B cell (primary cell): ENCODE measurements around the gene SFMBT1. TPM values are rescaled to one million over a fixed set of nuclear protein-coding genes. Genes with fewer than 3 reads are reported as not detected.

Experiments
- ATAC-seq: fragments of 200-7000 bp; cut with Tn5 transposase; one replicate; pipeline ENCODE4 v1.10.0; 2021; ENCODE audit warnings: low read depth, mild to moderate bottlenecking, moderate number of reproducible peaks, moderate library complexity
- CTCF ChIA-PET: fragments of 350-600 bp; sonication (Branson Sonifier 250); formaldehyde crosslinking; loops from one replicate; lab custom pipeline; 2021; ENCODE audit warnings: antibody characterized with exemption, inconsistent platforms; lab: Charles Lee
- POLR2A ChIA-PET: fragments of 350-600 bp; sonication (Branson Sonifier 250); formaldehyde crosslinking; loops from one replicate; lab custom pipeline; 2021; ENCODE audit warnings: antibody characterized with exemption; lab: Charles Lee
- DNase-seq: peaks from one replicate; pipeline ENCODE4 v3.0.0; 2013
- H2AFZ ChIP-seq: 2 replicates; pipeline ENCODE4 v1.6.1; 2012; ENCODE audit warnings: mild to moderate bottlenecking, low read depth, low read length; ENCODE audit not compliant: insufficient read depth, poor library complexity, severe bottlenecking
- H3K27ac ChIP-seq, 2 donors: 1 replicate in 1 of 2; 2 replicates in 1 of 2; pipeline ENCODE4 v1.5.1; 2012 to 2013; ENCODE audit warnings: low read length in 2 of 2, mild to moderate bottlenecking in 2 of 2, moderate library complexity in 1 of 2
- H3K27me3 ChIP-seq, 4 experiments: fragments of 200-600 bp in 1 of 4; sonication (generic) in 1 of 4; replicated peaks in 1 of 4; 1 replicate in 2 of 4; 2 replicates in 2 of 4; pipeline versions ENCODE4 v1.6.1 to v1.7.0; 2013 to 2016; ENCODE audit warnings: low read length in 3 of 4, mild to moderate bottlenecking in 2 of 4, mixed read lengths in 1 of 4, moderate library complexity in 1 of 4; ENCODE audit not compliant: insufficient read depth in 4 of 4, control insufficient read depth in 3 of 4; ENCODE audit errors: control extremely low read depth in 1 of 4
- H3K36me3 ChIP-seq, 2 experiments: replicated peaks in 1 of 2; 1 replicate in 1 of 2; 2 replicates in 1 of 2; pipeline versions ENCODE4 v1.6.1 to v1.7.1; 2013; ENCODE audit warnings: low read length in 1 of 2; ENCODE audit not compliant: insufficient read depth in 2 of 2, control insufficient read depth in 1 of 2; ENCODE audit errors: control extremely low read depth in 1 of 2, extremely low read depth in 1 of 2
- H3K4me1 ChIP-seq, 2 donors: fragments of 200-600 bp in 1 of 2; sonication (generic) in 1 of 2; 1 replicate in 1 of 2; 2 replicates in 1 of 2; pipeline versions ENCODE4 v1.5.1 to v1.6.1; 2013 to 2017; ENCODE audit warnings: low read length in 2 of 2; ENCODE audit not compliant: control insufficient read depth in 2 of 2, insufficient read depth in 2 of 2
- H3K4me2 ChIP-seq: replicated peaks from 2 replicates; pipeline ENCODE3; 2012; ENCODE audit warnings: mild to moderate bottlenecking, low read depth, low read length; ENCODE audit not compliant: poor library complexity, severe bottlenecking
- H3K4me3 ChIP-seq, 5 experiments: fragments of 200-600 bp in 1 of 5; sonication (generic) in 1 of 5; 1 replicate in 3 of 5; 2 replicates in 2 of 5; pipeline versions ENCODE4 v1.5.1 to v1.7.0; 2011 to 2016; ENCODE audit warnings: low read length in 4 of 5, mild to moderate bottlenecking in 4 of 5, low read depth in 2 of 5, control low read depth in 1 of 5, moderate library complexity in 1 of 5; ENCODE audit not compliant: insufficient read depth in 1 of 5; ENCODE audit errors: control extremely low read depth in 1 of 5, extremely low read depth in 1 of 5
- H3K79me2 ChIP-seq: fragments of 200-600 bp; sonication (generic); one replicate; pipeline ENCODE4 v1.6.0; 2016; ENCODE audit warnings: low read length; ENCODE audit not compliant: control insufficient read depth, insufficient read depth
- H3K9ac ChIP-seq: fragments of 200-600 bp; sonication (generic); 2 replicates; pipeline ENCODE4 v1.6.1; 2017; ENCODE audit warnings: mild to moderate bottlenecking, low read length, moderate library complexity
- H3K9me3 ChIP-seq, 3 donors: one replicate each; pipeline versions ENCODE4 v1.6.1 to v1.7.1; 2013; ENCODE audit warnings: low read length in 2 of 3; ENCODE audit not compliant: control insufficient read depth in 2 of 3, insufficient read depth in 1 of 3; ENCODE audit errors: control extremely low read depth in 1 of 3
- H4K20me1 ChIP-seq: 2 replicates; pipeline ENCODE4 v1.6.0; 2012; ENCODE audit warnings: mild to moderate bottlenecking, low read length; ENCODE audit not compliant: insufficient read depth, control insufficient read depth, poor library complexity, severe bottlenecking
- H3K27ac Mint-ChIP-seq: one replicate; pipeline ENCODE4 v1.8.0; 2021; ENCODE audit warnings: mixed read lengths
- H3K27me3 Mint-ChIP-seq: one replicate; pipeline ENCODE4 v1.8.0; 2021; ENCODE audit warnings: mixed read lengths
- H3K4me1 Mint-ChIP-seq: one replicate; pipeline ENCODE4 v1.8.0; 2021; ENCODE audit warnings: mixed read lengths
- H3K4me3 Mint-ChIP-seq: one replicate; pipeline ENCODE4 v1.8.0; 2021; ENCODE audit warnings: mixed read lengths
- H3K9me3 Mint-ChIP-seq: one replicate; pipeline ENCODE4 v1.8.0; 2022; ENCODE audit warnings: mixed read lengths; ENCODE audit not compliant: insufficient read depth
- EZH2 ChIP-seq: IDR thresholded peaks from 2 replicates; pipeline ENCODE4 v1.6.1; 2012; ENCODE audit warnings: borderline replicate concordance, low read depth, mild to moderate bottlenecking, moderate library complexity, low read length; ENCODE audit not compliant: insufficient read depth, poor library complexity, severe bottlenecking
- WGBS: methylation state at CpG from one replicate; pipeline ENCODE4 v1.1.5; 2013; ENCODE audit warnings: missing lambda C conversion rate; ENCODE audit not compliant: insufficient coverage; 5-methylcytosine and 5-hydroxymethylcytosine counted together
- intact Hi-C: fragments of 100-400 bp; cut with micrococcal nuclease; formaldehyde crosslinking; loops from one replicate; pipeline ENCODE4 v1.10.0; 2022
- polyA plus RNA-seq: library from polyadenylated mRNA; depleted of rRNA; stranded (reverse); fragments of >200 nt; gene quantifications from 2 replicates; pipeline ENCODE4 v1.2.3, GENCODE V29; 2012
- total RNA-seq, 2 donors: library from RNA; stranded (reverse); fragments of 120-200 nt in 1 of 2; gene quantifications; 1 replicate in 1 of 2; 2 replicates in 1 of 2; pipeline versions ENCODE4 v1.2.3 to v1.2.4, GENCODE V29; 2013 to 2022
- TF ChIP-seq, protein P1 (sequence below): fragments of 200-600 bp; IDR thresholded peaks from one replicate; pipeline ENCODE4 v1.8.0; 2022; ENCODE audit warnings: antibody characterized with exemption, mild to moderate bottlenecking

The SFMBT1 gene
- total and polyA plus RNA-seq, 2 donors (not counting 1 experiment from before 2014, with no cell fraction given): 9.9 to 55.8 TPM

DNA sequence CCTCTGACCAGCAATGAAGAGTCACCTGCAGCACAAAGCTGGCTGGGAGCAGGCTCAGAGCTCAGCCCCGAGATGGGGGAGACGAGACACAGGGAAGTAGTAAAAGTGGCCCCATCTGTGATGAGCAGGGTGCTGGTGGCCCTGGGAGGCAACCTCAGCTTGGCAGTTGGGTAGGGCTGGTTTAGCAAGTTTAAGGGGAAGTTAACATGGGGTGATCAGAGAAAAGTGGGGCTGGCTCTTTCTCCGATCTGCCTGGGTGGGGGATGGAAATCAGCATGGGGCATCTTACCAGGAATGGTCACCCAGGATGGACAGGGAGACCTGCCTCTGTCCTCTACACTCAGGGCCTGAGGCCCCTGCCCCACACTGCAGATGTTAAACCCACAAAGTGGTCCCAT is 29.9 kb upstream of the SFMBT1 start:
- WGBS: 94% methylated on average over 3 of the region's 3 CpGs
- Histone ChIP-seq H3K36me3 (no peaks in the 10 kb centered on the region), H3K9ac (no peak overlapping the region), H3K4me1 (peaks cover 12 to 21% of the 10 kb centered on the region in 2 donors), H3K9me3 (no peaks in the 10 kb centered on the region), H4K20me1 (no peaks in the 10 kb centered on the region), H2AFZ (no peak overlapping the region), H3K79me2 (no peaks in the 10 kb centered on the region), H3K27me3 (no peaks in the 10 kb centered on the region), H3K4me3 (no peak overlapping the region), H3K4me2 (no peak overlapping the region), H3K27ac (no peak overlapping the region)
- Mint-ChIP-seq H3K27ac (no peak overlapping the region), H3K27me3 (no peaks in the 10 kb centered on the region), H3K9me3 (no peaks in the 10 kb centered on the region), H3K4me1 (peaks cover 17% of the 10 kb centered on the region), H3K4me3 (no peak overlapping the region)
- intact Hi-C loops: no loop called here
- ATAC-seq (no peak), DNase-seq (no peak)
- CTCF ChIA-PET: no interaction called here
- TF ChIP-seq, protein P1, sequence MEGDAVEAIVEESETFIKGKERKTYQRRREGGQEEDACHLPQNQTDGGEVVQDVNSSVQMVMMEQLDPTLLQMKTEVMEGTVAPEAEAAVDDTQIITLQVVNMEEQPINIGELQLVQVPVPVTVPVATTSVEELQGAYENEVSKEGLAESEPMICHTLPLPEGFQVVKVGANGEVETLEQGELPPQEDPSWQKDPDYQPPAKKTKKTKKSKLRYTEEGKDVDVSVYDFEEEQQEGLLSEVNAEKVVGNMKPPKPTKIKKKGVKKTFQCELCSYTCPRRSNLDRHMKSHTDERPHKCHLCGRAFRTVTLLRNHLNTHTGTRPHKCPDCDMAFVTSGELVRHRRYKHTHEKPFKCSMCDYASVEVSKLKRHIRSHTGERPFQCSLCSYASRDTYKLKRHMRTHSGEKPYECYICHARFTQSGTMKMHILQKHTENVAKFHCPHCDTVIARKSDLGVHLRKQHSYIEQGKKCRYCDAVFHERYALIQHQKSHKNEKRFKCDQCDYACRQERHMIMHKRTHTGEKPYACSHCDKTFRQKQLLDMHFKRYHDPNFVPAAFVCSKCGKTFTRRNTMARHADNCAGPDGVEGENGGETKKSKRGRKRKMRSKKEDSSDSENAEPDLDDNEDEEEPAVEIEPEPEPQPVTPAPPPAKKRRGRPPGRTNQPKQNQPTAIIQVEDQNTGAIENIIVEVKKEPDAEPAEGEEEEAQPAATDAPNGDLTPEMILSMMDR: no peak
- TF ChIP-seq EZH2: no peak
- POLR2A ChIA-PET: no interaction called here

DNA sequence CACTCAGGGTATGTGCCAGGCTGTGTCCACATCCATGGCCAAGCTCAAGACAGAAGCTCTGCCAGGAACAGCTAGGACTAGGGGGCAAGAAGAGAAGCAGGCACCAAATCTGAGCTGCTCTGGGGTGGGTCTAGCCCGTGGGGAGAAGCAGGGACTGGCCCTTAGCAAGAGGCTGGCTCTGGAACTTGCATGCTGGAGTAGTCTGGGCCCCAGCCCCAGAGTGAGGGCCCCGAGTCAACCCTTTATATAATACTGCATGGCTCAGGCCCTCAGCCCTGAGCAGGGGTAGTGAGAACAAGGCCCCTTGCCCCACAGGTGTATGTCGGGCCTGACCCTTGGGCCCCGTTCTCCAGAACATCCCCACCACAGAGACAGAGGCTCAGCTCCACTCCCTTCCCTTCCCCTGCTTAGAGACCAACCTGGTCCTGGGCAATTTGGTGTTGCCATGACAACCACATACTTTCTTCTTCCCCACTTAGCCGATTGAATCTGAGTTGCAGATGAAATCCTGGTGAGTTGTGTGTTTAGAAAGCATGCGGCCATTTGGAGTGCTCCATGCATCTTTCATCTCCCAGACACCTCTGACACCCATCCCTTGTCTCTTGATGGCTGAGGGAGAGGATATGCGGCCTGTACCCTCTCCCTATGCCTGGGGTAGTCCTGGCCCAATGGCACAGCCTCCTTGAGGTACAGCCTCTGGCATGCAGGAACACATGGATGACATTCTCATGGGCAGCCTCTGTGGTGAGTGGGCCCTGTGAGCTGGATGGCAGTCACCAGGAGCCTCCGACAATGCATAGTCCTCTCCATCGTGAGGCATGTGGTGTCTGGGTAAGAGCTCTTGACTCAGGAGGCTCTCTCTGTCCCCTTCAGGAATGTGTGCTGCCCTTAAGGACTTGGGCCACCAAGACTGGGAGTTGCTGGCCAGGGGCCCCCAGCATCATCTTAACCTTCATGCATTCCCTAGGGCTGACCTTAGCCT is 29.2 kb upstream of the SFMBT1 start:
- intact Hi-C loops: no loop called here
- CTCF ChIA-PET: interaction anchor here (0.9 to 2.7 kb wide), 5 partner anchors 29 to 605 kb away, joined by 4 to 11 read pairs (median 7); partner anchors contain the start of gene SFMBT1
- DNase-seq: no peak

More for the DNA sequence above, 29.2 kb upstream of the SFMBT1 start:
- Histone ChIP-seq H3K4me3 (no peak overlapping the region), H3K27ac (no peak overlapping the region), H3K79me2 (no peaks in the 10 kb centered on the region), H3K9ac (no peak overlapping the region), H3K27me3 (no peaks in the 10 kb centered on the region), H3K9me3 (no peaks in the 10 kb centered on the region), H2AFZ (no peak overlapping the region), H3K4me1 (peaks cover 12 to 21% of the 10 kb centered on the region in 2 donors), H4K20me1 (no peaks in the 10 kb centered on the region), H3K36me3 (no peaks in the 10 kb centered on the region), H3K4me2 (no peak overlapping the region)
- WGBS: 99% methylated on average over 5 of the region's 9 CpGs
- no peaks in the 10 kb centered on the region for H3K27me3 Mint-ChIP-seq
- POLR2A ChIA-PET: no interaction called here
- H3K4me1 Mint-ChIP-seq: peaks cover 17% of the 10 kb centered on the region
- no peak for TF ChIP-seq EZH2
- TF ChIP-seq, protein P1: no peak
- H3K4me3 Mint-ChIP-seq: peak overlapping the region; percentile 46
- no peak for ATAC-seq
- H3K9me3 Mint-ChIP-seq: no peaks in the 10 kb centered on the region
- peak overlapping the region; percentile 7 for H3K27ac Mint-ChIP-seq
